NCI-H345 (cell line): Measurements from ENCODE around the gene GAL.
"Not testable (repeated sequence)": the region's sequence is repeated elsewhere in the genome, so short reads cannot be mapped to it uniquely, and the experiment has no call there.

ENCODE experiments used
- DNase-seq: peaks from one replicate; lab custom pipeline; 2025; lab: John Stamatoyannopoulos, UW

Gene GAL

GRCh38 chr11:68684385-68685356 is at the start of gene GAL:
Gene GAL, plus strand, starts transcription at chr11:68684544. Its CDS starts 380 bp downstream, at chr11:68684924.
- DNase-seq, result no peak

DNA sequence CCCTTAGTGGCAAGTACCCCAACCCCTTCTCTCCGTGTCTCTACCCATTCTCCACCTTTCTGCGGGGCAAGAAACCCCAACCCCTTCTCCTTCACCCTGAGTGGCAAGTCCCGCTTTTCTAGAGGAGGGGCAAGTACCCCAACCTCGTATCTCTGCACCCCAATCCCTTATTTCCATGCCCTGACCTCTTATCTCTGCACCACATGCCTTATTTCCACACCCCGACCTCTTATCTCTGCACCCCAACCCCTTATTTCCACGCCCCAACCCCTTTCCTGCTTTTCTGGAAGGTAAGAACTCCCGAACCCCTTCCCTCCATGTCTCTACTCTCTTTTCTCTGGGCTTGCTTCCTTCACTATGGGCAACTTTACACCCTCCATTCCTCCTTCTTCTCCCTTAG is 49.7 kb upstream of the GAL start:
- not testable (repeated sequence) for DNase-seq

- not testable (repeated sequence) for DNase-seq
Measured at GRCh38 chr11:68635172-68635571, 49.2 kb upstream of the GAL start.

- not testable (repeated sequence) for DNase-seq
Measured at GRCh38 chr11:68635883-68636282, 48.5 kb upstream of the GAL start.

DNA sequence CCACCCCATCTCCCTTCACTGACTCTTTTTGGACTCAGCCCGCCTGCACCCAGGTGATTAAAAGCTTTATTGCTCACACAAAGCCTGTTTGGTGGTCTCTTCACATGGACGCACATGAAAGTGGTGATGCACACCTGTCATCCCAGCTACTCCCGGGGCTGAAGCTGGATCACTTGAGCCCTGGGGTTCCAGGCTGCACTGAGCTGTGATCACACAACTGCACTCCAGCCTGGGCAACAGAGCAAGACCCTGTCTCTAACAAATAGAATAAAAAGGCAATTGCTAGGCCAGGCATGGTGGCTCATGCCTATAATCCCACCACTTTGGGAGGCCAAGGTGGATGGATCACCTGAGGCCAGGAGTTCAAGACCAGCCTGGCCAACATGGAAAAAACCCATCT is 45.0 kb upstream of the GAL start:
- DNase-seq, result not testable (repeated sequence)

- no peak for DNase-seq
Measured at GRCh38 chr11:68641880-68642279, 42.5 kb upstream of the GAL start.

DNA sequence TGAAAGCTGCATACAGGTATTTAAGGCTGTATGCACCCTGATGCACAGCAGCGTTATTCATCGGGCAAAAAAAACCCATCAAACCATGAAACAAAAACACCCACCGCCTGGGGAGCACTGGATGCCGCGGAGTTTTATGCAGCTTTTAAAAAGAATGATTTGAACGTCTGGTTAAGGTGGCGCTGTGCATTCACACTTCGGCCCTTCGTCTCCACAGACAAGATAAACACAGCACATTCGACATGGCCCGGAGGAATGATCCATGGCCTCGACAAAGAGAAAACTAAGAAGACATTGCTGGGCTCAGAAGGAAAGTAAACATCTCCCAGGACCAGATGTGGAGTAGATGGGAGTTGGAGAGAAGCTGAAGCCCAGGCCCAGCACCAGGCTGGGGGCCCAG is 40.8 kb upstream of the GAL start:
- DNase-seq, result no peak

DNA sequence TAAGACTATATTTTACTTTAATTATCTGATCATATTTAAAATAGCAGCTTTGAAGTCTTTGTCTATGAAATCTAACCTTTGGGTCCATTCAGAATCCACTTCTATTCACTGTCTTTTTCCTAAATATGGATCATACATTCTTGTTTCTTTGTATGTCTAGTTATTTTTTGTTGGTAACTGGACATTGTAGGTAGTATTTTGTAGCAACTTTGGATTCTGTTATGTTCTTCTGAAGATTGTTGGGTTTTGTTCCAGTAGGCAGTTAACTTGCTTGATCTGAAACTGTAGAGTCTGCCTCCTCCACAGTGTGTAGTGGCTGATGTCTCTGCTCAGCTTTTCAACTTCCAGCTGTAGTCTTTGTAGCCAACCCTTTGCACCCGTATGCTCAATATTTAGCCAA is 37.5 kb upstream of the GAL start:
- no peak for DNase-seq

DNA sequence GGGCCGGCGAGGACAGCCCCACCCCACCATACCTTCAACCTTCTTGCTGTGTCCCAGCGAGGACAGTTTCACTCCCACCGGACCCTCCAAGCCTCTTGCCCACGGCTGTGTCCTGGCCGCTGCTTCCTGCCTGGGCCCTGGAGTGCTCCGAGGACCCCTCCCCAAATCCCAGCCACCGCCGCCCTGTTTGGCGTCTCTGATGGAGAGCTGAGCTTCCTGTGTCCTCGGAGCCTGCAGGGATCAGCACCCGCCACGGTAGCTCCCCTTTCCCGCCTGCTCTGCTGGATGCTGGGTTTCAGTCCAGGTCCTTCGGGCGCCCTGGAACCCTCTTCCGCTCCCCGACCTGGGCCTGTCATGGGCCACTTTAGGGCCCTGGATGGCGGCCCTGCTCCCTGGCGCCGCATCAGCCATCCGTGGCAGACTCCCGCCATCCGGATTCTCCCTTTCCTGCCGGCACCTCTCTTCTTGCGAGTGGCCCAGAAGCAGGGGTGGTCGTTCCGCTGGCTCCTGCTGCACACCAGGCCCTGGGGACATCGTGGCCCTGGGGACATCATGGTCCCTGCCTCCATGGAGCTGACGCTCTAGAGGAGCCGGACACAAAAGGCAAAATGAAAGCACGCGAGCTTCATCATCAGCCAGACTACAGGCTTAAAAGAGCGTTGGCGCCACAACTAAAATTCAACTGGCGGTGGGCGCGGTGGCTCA is 34.3 kb upstream of the GAL start:
- DNase-seq, result no peak

DNA sequence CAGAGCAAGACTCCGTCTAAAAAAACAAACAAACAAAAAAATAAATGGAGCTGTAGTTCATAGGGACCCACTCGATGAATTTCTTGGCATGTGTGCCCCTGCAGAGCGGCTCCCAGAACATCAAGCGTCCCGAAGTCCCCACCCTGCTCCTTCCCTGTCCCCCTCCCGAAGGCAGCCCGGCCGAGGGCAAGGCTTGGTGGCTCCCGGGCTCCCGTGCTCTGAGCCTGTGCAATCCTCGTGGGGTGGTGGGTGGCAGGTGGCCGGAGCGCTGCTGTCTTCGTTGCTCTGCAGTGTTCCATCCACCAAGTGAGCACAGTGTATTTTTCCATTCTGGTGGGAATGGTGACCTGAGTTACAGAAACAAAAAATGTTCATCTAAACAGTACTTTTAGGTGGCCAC is 33.5 kb upstream of the GAL start:
- DNase-seq, result no peak

GRCh38 chr11:68651208-68651984 is 32.9 kb upstream of the GAL start:
- DNase-seq, result no peak

- DNase-seq, result no peak
Measured at GRCh38 chr11:68651985-68652682, 32.2 kb upstream of the GAL start.

- no peak for DNase-seq
Measured at GRCh38 chr11:68652683-68653156, 31.6 kb upstream of the GAL start.

DNA sequence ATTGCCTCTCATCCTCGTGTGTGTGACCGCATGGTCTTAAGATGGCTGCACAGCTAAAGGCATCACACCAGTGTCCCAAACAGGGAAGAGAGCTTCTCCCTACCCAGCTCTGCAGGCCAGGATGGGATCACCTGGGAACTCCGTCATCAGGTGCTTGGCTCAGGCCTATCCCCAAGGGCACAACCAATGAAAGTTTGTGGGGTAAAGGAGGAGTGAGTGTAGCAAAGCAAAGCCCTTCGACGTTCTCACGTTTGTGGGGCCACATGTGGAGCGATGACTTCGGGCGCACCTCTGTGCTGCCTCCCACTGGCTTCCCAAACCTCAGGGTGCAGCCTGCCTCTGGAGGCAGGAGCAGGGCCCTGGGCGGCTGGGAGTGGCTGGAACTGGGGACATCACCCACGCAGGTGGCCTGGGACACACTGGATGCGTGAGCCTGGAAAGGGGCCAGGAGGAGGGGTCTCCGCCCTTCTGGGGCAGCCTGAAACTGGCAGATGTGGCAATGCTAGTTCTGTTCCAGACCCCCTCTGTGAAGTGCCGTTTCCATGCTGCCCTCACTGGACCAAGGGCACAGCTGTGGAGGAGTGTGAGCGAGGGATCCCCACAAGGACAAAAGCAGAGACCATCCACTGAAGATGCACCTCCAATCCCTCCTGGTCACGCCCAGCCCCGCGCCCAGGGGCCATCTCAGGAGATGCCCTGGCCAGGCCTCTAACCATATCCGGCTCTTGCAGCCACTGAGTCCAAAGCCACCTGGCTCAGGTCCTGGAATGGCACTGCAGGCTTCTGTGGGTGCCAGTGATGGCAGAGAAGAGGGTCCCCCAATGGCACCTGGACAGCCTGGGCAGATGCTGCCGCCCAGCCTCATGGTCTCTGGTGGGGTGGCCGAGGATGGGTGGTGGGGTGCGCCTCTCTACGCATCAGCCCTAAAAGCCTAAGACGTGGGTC is 30.6 kb upstream of the GAL start:
- DNase-seq, result no peak

- DNase-seq, result no peak
Measured at GRCh38 chr11:68654978-68655377, 29.4 kb upstream of the GAL start.

GRCh38 chr11:68655406-68655805 is 28.9 kb upstream of the GAL start:
- no peak for DNase-seq

DNA sequence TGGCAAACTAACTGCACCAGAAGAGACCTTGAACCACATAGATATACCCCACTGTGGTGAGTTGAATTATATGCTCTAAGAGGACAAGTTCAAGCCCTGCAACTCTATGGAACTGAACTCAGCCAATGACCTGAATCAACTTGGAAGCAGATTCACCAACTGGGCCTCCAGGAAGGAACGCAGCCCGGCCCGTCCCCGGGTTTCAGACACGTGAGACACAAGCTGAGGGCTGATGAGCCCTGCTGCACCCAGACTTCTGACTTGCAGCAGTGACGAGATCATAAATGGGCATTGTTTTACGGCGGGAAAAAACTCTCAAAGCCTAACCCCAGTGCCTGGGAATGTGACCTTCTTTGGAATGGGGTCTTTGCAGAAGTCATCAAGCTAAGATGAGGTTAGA is 28.5 kb upstream of the GAL start:
- no peak for DNase-seq

GRCh38 chr11:68657021-68657780 is 27.1 kb upstream of the GAL start:
- DNase-seq, result no peak

- no peak for DNase-seq
Measured at GRCh38 chr11:68658097-68658496, 26.2 kb upstream of the GAL start.

GRCh38 chr11:68658661-68659060 is 25.7 kb upstream of the GAL start:
- no peak for DNase-seq
